ENCODE results near the gene SCAMP2.
"Not testable (repeated sequence)": the region's sequence is repeated elsewhere in the genome, so short reads cannot be mapped to it uniquely, and the experiment has no call there.

The SCAMP2 gene

DNA sequence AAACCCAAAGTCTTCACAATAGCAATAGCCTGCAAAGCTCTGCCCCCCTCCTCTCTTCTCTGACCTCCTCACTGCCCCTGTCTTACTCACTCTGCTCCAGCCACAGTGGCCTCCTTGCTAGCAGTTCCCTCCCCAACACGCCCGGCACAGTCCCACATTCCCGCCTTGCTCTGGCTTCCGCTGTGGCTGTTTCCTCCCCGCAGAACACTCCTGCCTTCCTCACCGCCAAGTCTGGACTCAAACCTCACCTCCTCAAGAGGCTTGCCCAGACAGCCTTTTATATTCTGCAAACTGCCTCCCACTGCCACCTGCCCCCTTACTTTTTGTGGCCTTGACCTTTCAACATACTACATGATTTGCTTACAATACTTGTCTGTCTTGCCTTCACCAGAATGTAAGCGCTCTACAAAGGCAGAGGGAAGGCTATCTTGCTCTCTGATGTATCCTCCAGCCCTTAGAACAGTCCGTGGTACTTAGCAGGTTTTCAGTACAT is 16.3 kb upstream of the SCAMP2 start:
- peak overlapping the region; percentile 4 for H3K27ac ChIP-seq (ENCODE audit: low read depth, low read length)
- no peak overlapping the region for H3K9ac ChIP-seq (ENCODE audit: low read length)
- peaks cover 5% of the 10 kb centered on the region for H3K36me3 ChIP-seq (ENCODE audit: control insufficient read depth, insufficient read depth, low read length)
- peak overlapping the region; percentile 97 for H3K4me3 ChIP-seq (ENCODE audit: low read length)
- H3K4me1 ChIP-seq (ENCODE audit: control insufficient read depth, insufficient read depth, low read length) = peaks cover 10% of the 10 kb centered on the region
- H3K27me3 ChIP-seq (ENCODE audit: control insufficient read depth, insufficient read depth, low read length) = no peaks in the 10 kb centered on the region

DNA sequence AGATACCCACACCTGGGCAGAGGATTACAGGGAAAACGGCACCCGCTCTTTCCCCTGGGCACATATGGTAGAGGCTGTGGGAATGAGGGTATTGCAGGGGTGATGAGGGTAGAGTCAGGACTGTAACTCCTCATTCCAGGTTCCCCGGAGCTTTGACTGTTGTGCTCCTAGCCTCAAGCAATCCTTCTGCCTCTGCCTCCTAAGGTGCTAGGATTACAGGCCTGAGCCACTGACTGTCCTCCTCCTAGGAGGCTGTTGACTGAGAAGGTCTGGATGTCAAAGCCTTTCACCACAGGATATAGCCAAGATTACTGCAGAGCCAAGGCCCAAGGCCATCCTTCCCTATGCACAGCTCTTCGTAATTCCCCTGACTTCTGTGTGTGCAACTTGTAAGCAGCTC is 15.6 kb upstream of the SCAMP2 start:
- H3K27me3 ChIP-seq (ENCODE audit: control insufficient read depth, insufficient read depth, low read length) = no peaks in the 10 kb centered on the region
- H3K4me1 ChIP-seq (ENCODE audit: control insufficient read depth, insufficient read depth, low read length) = peaks cover 10% of the 10 kb centered on the region
- no peak overlapping the region for H3K27ac ChIP-seq (ENCODE audit: low read depth, low read length)
- H3K36me3 ChIP-seq (ENCODE audit: control insufficient read depth, insufficient read depth, low read length) = peaks cover 5% of the 10 kb centered on the region
- no peak overlapping the region for H3K9ac ChIP-seq (ENCODE audit: low read length)
- H3K4me3 ChIP-seq (ENCODE audit: low read length) = no peak overlapping the region

DNA sequence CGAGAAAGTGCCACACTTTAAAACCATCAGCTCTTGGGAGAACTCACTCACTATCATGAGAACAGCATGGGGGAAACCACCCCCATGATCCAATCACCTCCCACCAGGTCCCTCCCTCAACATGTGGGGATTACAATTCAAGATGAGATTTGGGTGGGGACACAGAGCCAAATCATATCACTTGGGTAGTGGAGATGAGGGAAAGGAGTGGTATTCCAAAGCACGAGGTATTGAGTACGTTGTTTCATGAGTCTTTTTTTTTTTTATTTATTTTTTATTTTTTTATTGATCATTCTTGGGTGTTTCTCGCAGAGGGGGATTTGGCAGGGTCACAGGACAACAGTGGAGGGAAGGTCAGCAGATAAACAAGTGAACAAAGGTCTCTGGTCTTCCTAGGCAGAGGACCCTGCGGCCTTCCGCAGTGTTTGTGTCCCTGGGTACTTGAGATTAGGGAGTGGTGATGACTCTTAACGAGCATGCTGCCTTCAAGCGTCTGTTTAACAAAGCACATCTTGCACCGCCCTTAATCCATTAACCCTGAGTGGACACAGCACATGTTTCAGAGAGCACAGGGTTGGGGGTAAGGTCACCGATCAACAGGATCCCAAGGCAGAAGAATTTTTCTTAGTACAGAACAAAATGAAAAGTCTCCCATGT is 14.5 kb upstream of the SCAMP2 start:
- not testable (repeated sequence) for H3K27me3 ChIP-seq (ENCODE audit: control insufficient read depth, insufficient read depth, low read length); H3K4me1 ChIP-seq (ENCODE audit: control insufficient read depth, insufficient read depth, low read length); H3K9ac ChIP-seq (ENCODE audit: low read length); H3K27ac ChIP-seq (ENCODE audit: low read depth, low read length); H3K4me3 ChIP-seq (ENCODE audit: low read length); H3K36me3 ChIP-seq (ENCODE audit: control insufficient read depth, insufficient read depth, low read length)

DNA sequence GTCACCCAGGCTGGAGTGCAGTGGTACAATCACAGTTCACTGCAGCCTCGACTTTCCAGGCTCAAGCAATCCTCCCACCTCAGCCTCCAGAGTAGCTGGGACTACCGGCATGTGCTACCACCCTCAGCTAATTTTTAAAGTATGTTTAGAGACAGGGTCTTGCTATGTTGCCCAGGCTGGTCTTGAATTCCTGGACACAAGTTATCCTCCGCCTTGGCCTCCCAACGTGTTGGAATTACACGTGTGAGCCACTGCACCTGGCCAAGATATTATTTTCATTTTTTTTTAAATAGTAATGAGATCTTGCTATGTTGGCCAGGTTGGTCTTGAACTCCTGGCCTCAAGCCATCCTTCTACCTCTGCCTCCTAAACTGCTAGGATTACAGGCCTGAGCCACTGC is 12.3 kb upstream of the SCAMP2 start:
- Histone ChIP-seq H3K36me3 (ENCODE audit: control insufficient read depth, insufficient read depth, low read length) (no peaks in the 10 kb centered on the region), H3K4me1 (ENCODE audit: control insufficient read depth, insufficient read depth, low read length) (peaks cover 7% of the 10 kb centered on the region), H3K27me3 (ENCODE audit: control insufficient read depth, insufficient read depth, low read length) (no peaks in the 10 kb centered on the region), H3K4me3 (ENCODE audit: low read length) (no peak overlapping the region), H3K9ac (ENCODE audit: low read length) (no peak overlapping the region), H3K27ac (ENCODE audit: low read depth, low read length) (no peak overlapping the region)

DNA sequence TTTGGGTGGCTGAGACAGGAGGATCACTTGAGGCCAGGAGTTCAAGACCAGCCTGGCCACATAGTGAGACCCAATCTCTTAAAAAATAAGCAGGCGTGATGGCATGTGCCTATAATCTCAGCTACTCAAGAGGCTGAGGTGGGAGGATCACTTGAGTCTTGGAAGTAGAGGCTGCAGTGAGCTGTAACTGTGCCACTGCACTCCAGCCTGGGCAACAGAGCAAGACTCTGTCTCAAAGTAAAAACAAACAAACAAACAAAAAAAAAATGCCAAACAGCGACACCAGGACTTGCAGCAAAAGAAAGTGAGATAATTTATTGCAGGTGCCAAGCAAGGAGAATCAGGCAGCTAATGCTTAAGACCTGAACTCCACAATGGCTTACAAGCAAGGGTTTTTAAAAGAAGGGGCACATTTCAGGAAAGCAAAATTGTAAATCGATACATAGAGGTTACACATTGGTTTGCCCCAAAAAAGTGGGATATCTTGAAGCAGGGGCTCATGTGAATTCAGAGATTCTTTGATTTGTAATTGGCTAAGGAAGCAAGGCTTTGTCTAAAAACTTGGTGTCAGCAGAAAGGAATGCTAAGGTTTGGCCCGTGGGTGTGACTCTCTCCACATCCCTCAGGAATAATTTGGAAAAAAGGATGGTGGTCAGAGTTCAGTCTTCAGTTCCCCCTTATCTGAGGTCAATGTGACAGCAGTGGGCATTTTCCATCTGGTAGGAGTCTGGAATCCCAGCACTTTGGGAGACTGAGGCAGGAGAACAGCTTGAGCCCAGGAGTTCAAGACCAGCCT is 11.5 kb upstream of the SCAMP2 start:
- Histone ChIP-seq H3K27ac (ENCODE audit: low read depth, low read length) (no peak overlapping the region), H3K27me3 (ENCODE audit: control insufficient read depth, insufficient read depth, low read length) (no peaks in the 10 kb centered on the region), H3K4me1 (ENCODE audit: control insufficient read depth, insufficient read depth, low read length) (peaks cover 6% of the 10 kb centered on the region), H3K4me3 (ENCODE audit: low read length) (no peak overlapping the region), H3K36me3 (ENCODE audit: control insufficient read depth, insufficient read depth, low read length) (no peaks in the 10 kb centered on the region), H3K9ac (ENCODE audit: low read length) (no peak overlapping the region)

DNA sequence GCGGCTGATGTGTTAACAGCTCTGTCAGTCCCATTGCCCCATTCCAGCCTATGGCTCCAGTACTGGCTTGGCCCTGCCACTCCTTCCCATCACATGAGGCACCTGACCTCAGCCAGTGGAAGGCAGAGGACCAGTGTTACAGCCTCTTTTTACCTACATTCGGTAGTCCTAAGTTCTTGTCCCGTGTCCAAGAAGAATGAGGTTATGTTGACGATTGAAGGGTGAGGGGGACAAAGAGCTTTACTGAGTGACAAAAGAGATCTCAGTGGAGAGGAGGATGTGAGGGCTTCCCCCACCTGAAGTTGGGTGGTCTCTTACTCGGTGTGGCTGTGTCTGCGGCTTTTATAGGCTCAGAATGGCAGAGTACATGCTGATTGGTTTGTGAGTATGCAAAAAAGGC is 9.4 kb upstream of the SCAMP2 start:
- no peaks in the 10 kb centered on the region for H3K36me3 ChIP-seq (ENCODE audit: control insufficient read depth, insufficient read depth, low read length)
- no peak overlapping the region for H3K9ac ChIP-seq (ENCODE audit: low read length)
- H3K4me1 ChIP-seq (ENCODE audit: control insufficient read depth, insufficient read depth, low read length) = no peaks in the 10 kb centered on the region
- H3K27me3 ChIP-seq (ENCODE audit: control insufficient read depth, insufficient read depth, low read length) = no peaks in the 10 kb centered on the region
- H3K27ac ChIP-seq (ENCODE audit: low read depth, low read length) = no peak overlapping the region
- H3K4me3 ChIP-seq (ENCODE audit: low read length) = no peak overlapping the region

DNA sequence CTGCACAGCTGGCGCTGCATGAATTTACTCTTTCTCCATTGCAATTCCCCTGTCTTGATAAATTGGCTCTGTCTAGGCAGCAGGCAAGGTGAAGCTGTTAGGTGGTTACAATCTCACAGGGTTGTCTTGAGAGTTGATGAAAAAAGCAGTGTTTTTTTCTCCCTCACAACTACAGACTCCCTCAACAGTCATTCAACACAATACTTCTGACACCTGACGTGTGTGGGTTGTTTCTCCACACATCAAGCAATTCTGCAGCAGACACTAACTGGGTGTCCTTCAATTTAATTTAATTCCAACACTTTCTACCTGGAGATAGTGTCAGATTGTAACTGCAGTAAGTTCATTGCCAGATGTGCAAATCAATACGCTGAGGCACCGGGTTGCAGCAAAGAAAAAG is 5.1 kb upstream of the SCAMP2 start:
- Histone ChIP-seq H3K36me3 (ENCODE audit: control insufficient read depth, insufficient read depth, low read length) (no peaks in the 10 kb centered on the region), H3K27ac (ENCODE audit: low read depth, low read length) (no peak overlapping the region), H3K4me3 (ENCODE audit: low read length) (no peak overlapping the region), H3K9ac (ENCODE audit: low read length) (no peak overlapping the region), H3K4me1 (ENCODE audit: control insufficient read depth, insufficient read depth, low read length) (no peaks in the 10 kb centered on the region), H3K27me3 (ENCODE audit: control insufficient read depth, insufficient read depth, low read length) (no peaks in the 10 kb centered on the region)

DNA sequence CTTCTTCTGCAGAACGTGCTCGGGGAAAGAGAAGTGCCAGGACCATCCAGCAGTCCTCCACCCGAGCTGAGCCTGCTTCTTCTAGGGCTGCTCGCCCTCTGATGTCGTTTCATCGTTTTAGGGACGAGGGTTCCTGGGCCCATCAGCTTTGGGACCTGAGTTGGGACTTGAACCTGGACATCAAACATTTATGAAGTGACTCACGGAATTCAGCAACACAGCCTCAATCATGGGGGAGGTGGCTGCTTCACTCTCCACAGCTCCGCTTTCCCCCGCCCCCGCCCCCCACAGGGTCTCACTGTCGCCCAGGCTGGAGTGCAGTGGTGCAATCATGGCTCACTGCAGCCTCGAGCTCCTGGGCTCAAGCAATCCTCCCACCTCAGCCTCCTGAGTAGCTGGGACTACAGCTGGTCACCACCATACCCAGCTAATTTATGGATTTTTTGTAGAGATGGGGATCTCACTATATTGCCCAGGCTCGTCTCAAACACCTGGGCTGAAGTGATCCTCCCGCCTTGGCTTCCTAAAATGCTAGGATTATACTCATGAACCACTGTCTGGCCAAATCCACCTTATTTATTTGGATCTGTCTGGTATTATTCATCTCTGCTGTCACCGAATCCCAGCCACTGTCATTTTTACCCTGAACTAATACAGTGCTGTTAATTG is 725 bp upstream of the SCAMP2 start:
- H3K27ac ChIP-seq (ENCODE audit: low read depth, low read length) = peak overlapping the region; percentile 84
- peaks cover 13% of the 10 kb centered on the region for H3K4me1 ChIP-seq (ENCODE audit: control insufficient read depth, insufficient read depth, low read length)
- H3K4me3 ChIP-seq (ENCODE audit: low read length) = peak overlapping the region; percentile 87
- peak overlapping the region; percentile 84 for H3K9ac ChIP-seq (ENCODE audit: low read length)
- no peaks in the 10 kb centered on the region for H3K27me3 ChIP-seq (ENCODE audit: control insufficient read depth, insufficient read depth, low read length)
- H3K36me3 ChIP-seq (ENCODE audit: control insufficient read depth, insufficient read depth, low read length) = no peaks in the 10 kb centered on the region

DNA sequence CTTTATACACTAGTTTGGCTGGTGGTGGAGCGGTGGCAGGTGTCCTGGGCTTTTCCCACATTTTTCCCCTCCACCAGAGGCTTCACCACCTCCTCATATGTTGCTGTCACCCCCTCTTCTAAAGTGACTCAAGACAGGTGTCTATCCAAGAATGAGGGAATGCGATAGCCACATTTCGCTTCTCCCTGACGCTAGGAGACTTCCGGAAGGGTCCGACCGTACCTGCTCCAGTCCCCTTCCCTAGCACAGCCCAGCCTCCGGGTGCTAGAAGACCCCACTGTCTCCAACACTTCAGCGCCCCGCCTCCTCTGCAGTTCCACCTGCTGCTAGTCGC is 496 bp downstream of the SCAMP2 start:
- no peaks in the 10 kb centered on the region for H3K27me3 ChIP-seq (ENCODE audit: control insufficient read depth, insufficient read depth, low read length)
- peaks cover 13% of the 10 kb centered on the region for H3K4me1 ChIP-seq (ENCODE audit: control insufficient read depth, insufficient read depth, low read length)
- peak overlapping the region; percentile 84 for H3K27ac ChIP-seq (ENCODE audit: low read depth, low read length)
- H3K36me3 ChIP-seq (ENCODE audit: control insufficient read depth, insufficient read depth, low read length) = no peaks in the 10 kb centered on the region
- peak overlapping the region; percentile 87 for H3K4me3 ChIP-seq (ENCODE audit: low read length)
- peak overlapping the region; percentile 35 for H3K9ac ChIP-seq (ENCODE audit: low read length)

DNA sequence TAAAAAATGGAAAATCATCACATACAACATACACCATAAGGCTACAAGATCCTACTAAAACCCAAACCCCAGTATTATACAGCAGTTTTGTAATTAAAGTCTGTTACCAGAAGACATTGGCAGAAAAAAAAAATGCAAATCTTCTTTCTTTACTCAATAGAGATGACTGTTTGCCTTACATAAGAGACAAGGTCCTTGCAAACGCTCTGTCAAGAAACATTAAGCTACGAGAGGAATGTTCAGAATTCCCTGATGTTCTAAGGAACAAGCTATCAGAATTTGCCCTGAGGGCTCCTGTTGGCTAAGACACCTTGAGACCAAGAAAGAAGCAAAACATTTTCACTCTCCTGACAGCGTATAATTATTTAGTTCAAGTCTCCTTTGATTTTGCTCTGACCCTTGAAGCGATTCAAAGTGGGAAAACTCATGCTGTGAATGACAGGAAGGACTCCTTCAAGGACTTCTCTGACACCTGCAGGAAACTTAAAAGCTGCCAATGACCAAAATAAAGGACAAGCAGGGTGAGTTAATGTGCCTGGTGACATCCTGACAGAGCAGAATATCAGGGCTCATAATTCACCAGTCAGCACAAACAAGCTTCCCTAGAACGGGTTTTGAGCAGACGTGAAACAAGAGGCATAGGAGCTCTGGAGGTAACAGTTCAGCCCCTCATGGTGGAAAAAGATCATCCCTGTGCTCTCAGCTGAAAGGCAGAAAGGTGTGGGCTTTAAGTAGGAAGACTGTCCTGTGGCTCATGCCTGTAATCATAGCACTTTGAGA is 2.5 kb downstream of the SCAMP2 start:
- Histone ChIP-seq H3K4me1 (ENCODE audit: control insufficient read depth, insufficient read depth, low read length) (peaks cover 13% of the 10 kb centered on the region), H3K27ac (ENCODE audit: low read depth, low read length) (peak overlapping the region; percentile 27), H3K9ac (ENCODE audit: low read length) (peak overlapping the region; percentile 53), H3K4me3 (ENCODE audit: low read length) (peak overlapping the region; percentile 5), H3K36me3 (ENCODE audit: control insufficient read depth, insufficient read depth, low read length) (no peaks in the 10 kb centered on the region), H3K27me3 (ENCODE audit: control insufficient read depth, insufficient read depth, low read length) (no peaks in the 10 kb centered on the region)

DNA sequence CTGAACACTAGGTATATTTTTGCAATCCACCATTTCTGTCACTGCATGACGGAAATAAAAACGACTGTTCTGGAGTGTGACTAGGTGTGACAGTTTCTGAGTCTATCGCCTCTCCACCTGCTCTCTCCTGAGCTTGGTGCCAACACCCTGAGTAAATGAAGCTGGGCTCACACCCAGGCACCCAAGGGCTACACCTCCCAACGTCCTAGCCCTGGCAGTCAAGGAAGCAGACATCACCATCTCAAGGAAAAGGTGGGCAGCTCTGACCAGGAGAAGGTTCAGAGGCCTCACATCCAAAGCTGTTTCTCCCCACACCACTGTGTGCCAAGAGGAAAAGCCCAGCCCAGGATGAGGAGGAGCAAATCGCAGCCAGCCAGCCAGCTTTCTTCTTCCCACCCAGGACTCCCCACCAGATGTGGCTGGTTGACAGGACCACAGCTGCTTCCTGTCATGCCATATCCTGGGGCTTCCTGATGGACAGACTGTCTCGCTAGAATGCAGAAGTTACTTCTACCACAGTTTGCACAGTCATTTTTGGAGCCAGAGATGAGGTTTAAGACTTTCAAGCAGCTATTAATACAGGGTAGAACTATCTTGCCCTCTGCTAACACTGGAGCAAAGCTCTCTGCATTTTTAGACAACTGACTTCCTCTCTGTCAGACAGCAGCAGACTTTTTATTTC is 3.3 kb downstream of the SCAMP2 start:
- H3K9ac ChIP-seq (ENCODE audit: low read length) = no peak overlapping the region
- H3K36me3 ChIP-seq (ENCODE audit: control insufficient read depth, insufficient read depth, low read length) = no peaks in the 10 kb centered on the region
- no peaks in the 10 kb centered on the region for H3K27me3 ChIP-seq (ENCODE audit: control insufficient read depth, insufficient read depth, low read length)
- peaks cover 13% of the 10 kb centered on the region for H3K4me1 ChIP-seq (ENCODE audit: control insufficient read depth, insufficient read depth, low read length)
- peak overlapping the region; percentile 5 for H3K4me3 ChIP-seq (ENCODE audit: low read length)
- H3K27ac ChIP-seq (ENCODE audit: low read depth, low read length) = peak overlapping the region; percentile 35

DNA sequence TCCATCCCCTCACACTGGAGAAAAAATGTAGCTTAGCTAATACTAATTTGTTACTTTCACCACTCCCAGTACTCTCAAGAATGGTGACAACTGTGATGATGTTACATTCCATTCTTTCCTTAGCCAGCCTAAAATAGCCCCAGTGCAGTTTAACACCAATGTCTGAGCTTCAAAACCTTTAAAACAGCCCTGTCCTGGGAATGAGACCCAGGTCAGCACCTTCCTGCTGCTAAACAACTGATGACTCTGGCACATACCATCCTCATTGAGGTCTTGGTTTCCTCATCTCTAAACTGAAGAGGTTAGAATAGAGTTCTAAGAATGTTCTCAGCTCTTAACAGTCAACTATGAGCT is 3.8 kb downstream of the SCAMP2 start:
- H3K27ac ChIP-seq (ENCODE audit: low read depth, low read length) = peak overlapping the region; percentile 35
- no peaks in the 10 kb centered on the region for H3K36me3 ChIP-seq (ENCODE audit: control insufficient read depth, insufficient read depth, low read length)
- no peak overlapping the region for H3K9ac ChIP-seq (ENCODE audit: low read length)
- no peaks in the 10 kb centered on the region for H3K27me3 ChIP-seq (ENCODE audit: control insufficient read depth, insufficient read depth, low read length)
- peak overlapping the region; percentile 2 for H3K4me3 ChIP-seq (ENCODE audit: low read length)
- H3K4me1 ChIP-seq (ENCODE audit: control insufficient read depth, insufficient read depth, low read length) = peaks cover 13% of the 10 kb centered on the region
